GM19455 (cell line): ENCODE data around the gene SMIM1.
"Not testable (repeated sequence)": the region's sequence is repeated elsewhere in the genome, so short reads cannot be mapped to it uniquely, and the experiment has no call there.

Source experiments
- ATAC-seq: cut with Tn5 transposase; IDR thresholded peaks from one replicate; pipeline ENCODE4 v1.9.1; 2021; ENCODE audit not compliant: unreplicated experiment

SMIM1 gene

DNA sequence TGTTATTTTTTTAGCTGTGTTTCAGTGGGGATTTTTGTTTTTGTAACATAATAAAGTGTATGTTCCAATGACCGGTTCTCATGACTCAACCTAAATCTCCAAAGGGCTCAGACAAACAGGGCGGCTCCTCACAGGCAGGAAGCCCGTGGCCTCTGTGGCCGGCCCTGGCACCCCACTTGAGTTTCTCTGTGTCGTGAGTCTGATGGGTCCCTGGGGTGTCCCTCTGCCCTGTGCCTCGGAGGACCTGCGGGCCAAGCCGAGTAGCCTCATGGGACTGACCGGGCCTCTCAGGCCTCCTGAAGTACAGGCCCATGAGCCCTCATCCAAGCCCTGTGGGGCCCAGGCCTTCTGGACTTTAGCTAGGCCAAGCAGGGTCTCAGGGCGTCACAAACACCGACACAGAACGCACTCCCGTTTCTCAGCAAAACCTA, 36.4 kb upstream of the SMIM1 start:
- ATAC-seq, result no peak

DNA sequence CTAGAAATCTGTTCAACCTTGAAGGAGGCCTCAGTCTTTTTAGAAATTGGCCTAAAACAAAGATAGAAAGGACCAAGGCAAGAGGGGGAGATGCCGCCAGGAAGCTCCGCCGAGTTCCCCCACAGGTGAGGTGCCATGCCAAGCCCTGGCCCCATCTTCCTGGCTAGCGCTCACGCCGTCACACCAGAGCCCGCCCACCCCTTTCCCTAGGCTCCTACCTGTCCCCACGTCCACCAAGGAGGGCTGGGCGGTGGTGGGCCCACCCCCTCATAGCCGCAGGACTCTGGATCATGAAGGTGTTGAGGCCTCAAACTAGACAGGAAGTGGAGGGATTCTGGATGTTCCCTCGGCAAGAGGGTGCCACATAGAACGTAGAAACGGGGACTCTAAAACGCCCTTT, 35.8 kb upstream of the SMIM1 start:
- no peak for ATAC-seq

DNA sequence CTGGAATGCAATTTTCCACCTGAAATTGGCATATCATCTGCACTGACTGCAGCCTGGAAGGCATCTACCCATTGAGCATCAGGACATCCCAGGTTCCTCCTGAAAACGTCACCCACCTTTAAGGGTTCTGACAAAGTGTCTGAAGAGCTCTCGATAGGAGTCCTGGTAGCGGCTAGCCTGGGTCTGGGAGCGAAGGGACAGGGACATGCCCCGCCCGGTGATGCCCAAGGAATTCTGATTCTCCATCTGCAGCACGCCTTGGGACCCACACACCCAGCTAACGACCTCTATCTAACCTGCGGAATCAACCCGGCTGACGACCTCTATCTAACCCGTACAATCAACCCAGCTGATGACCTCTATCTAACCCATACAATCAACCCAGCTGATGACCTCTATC, 33.6 kb upstream of the SMIM1 start:
- no peak for ATAC-seq

DNA sequence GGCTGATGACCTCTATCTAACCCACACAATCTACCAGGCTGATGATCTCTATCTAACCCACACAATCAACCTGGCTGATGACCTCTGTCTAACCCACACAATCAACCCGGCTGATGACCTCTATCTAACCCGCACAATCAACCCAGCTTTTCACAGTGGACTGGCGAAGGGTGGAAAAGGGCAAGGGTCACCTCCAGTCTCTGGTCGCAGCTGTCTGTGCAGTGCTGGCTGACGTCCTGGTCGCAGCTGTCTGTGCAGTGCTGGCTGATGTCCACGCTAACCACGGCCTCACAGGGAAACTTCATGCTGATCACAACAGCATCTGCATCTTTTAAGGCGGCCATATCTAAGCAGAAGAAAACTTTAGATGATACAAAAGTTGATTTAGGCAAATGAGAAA, 32.5 kb upstream of the SMIM1 start:
- no peak for ATAC-seq

- ATAC-seq, result no peak
Measured at GRCh38 chr1:3740752-3741151, 31.8 kb upstream of the SMIM1 start.

DNA sequence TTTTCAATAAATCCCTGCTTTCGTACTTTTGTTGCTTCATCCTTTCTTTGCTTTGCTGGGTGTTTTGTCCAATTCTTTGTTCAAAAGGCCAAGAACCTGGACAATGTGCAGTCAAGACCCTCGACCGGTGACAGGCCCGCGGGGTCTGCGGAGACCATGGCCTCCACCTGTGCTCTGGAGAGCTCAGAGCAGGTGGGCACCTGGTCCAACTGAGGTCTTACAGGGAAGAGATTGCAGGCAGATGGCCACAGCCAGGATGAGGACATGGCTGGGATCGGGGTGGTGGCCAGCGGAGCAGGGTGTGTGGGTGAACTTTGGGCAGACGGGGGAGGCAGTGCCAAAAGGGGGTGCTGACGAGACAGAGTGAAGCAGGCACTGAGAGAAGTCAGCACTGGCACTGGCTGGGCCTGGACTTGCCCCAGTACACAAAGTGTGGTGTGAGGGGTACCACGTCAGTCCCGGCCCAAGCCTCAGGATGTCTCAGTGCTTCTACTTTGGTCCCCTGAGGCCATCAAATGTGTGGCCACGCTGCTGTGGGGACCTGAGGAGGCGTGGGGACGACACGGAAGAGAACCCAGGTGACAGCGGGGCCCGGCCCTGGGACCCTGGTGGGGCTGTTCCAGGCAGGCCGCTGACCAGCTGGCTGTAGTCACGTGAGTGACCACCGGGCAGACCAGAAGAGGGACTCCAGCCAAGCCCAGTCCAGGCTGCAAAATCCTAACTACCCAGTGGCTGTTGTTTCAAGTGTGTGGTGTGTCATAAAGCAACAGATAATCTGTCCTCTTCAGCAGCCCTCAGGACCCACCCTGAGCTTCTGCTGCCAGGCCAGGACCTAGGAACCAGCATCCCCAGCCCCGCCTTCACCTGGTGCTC, 30.7 kb upstream of the SMIM1 start:
- no peak for ATAC-seq

GRCh38 chr1:3742439-3743298, 29.9 kb upstream of the SMIM1 start:
- no peak for ATAC-seq

GRCh38 chr1:3743421-3743820, 29.1 kb upstream of the SMIM1 start:
- no peak for ATAC-seq

- ATAC-seq, result no peak
Measured at GRCh38 chr1:3743826-3744225, 28.7 kb upstream of the SMIM1 start.

GRCh38 chr1:3744646-3745045, 27.9 kb upstream of the SMIM1 start:
- no peak for ATAC-seq

DNA sequence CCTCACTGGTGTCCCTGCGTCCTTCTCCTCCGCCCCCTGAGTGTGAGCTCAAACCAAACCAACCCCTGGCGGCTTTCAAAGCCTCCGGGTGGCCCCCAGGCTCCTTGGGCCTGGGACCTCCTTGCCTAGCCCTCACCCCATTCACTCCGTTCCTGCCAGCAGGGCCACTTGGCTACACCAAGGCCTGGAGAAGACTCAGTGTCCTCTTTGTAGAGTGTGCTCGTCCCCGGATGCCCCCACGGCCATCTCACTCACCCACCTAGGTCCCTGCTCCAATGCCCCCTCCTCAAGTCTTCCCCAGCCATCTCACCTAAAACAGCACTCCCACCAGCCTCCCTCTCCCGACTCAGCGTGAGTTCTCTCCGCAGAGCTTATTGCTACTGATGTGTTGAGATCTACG, 27.5 kb upstream of the SMIM1 start:
- no peak for ATAC-seq

DNA sequence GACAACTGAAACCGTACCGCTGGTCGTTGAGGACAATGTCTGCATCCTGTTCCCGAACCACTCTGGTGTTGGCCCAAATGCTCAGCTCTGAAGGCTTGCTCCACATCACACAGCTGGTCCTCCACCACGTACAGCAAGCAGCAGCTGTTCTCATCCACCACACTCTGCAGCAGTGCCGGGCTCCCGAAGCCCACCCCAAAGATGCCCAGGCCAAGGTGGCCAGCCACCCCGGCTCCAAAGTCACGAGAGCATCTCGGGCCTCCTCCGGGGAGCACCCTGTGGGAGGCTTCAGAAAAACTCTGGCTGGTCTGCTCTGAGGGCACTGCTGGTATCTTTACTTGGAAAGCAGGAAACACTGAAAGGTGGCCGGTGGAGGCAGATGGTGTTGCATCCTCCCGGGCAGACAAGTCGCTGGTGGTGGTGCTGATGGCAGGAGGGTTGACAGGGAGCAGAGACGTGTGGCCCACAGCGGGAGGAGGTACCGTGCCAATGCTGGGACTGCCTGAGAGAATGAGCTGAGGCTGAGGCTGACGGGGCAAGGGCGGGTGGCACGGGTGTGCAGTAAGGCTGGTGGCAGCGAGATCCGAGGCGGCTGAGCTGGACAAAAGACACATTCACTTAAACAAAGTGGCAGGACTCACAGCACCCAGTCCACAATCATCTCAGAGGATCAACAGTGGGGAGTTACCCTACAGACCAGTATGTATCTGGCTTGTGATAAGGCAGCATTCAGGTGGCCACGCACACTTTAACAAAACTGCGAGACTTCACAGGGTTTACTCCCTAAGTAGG, 26.8 kb upstream of the SMIM1 start:
- ATAC-seq, result no peak

DNA sequence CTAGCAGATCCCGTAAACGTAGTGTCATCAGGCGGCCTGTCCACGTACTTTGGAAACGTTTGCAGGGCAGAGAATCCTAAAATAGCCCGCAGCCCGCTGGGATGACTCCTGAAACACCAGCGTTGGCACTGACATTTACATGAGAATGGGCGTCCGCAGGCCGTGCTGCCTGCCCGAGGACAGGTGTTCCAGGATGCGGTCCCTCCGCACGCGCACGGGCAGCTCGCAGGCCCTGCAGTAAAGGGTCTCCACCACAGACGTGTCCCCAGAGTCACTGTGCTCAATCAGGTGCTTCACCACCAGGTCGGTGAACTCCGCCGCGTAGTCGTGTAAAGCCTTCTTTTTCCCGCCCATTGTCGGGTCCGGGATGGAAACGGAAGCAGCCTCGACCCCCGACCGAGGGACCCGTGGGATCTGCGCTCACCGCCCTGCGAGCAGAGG, 26.1 kb upstream of the SMIM1 start:
- no peak for ATAC-seq

GRCh38 chr1:3746830-3747521, 25.6 kb upstream of the SMIM1 start:
- peak; percentile 82 for ATAC-seq

GRCh38 chr1:3747522-3747848, 25.1 kb upstream of the SMIM1 start:
- ATAC-seq, result no peak

DNA sequence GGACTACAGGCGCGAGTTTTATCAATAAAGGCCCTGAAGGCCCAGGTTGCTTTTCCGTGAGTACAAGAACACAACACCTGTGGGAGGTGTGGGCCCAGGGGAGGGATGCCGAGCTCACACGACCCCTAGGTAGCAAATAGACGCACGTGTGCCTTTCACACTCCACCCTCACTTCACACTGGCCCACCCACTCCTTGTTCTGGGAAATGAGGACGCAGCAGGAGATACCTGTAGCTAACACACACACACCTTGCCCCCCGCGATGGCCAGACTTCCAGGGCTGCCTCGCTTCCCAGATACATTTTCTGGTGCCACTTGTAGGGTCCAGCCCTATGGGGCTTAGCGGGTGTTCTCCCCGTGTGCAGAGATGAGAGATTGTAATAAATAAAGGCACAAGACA, 24.6 kb upstream of the SMIM1 start:
- ATAC-seq, result no peak

- not testable (repeated sequence) for ATAC-seq
Measured at GRCh38 chr1:3748316-3748900, 24.1 kb upstream of the SMIM1 start.

DNA sequence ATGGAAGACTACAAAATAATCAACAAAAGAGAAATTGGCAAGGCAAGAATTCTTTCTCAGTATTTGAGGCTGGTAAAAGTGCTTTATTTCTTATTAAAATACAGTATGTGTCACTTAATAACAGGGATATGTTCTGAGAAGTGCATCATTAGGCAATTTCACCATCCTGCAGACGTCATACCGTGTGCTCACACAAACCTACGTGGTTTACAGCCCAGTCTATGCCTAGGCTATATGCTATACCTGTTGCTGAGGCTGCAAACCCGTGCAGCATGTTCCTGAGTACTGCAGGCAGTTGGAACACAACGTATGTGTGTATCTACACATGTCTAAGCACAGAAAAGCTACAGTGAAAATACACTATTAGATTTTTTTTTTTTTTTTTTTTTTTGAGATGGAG, 23.0 kb upstream of the SMIM1 start:
- no peak for ATAC-seq

DNA sequence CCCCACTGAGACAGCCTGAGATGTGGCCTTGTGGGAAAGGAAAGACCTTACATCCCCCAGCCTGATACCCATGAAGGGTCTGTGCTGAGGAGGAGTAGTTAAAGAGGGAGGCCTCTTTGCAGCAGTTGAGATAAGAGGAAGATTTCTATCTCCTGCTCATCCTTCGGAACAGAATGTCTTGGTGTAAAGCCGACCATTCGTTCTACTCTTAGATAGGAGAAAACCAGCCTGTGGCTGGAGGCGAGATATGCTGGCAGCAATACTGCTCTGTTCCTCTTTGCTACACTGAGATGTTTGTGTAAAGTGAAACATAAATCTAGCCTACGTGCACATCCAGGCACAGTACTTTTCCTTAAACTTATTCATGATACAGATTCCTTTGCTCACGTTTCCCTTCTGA, 21.8 kb upstream of the SMIM1 start:
- no peak for ATAC-seq

- ATAC-seq, result no peak
Measured at GRCh38 chr1:3752400-3752945, 20.1 kb upstream of the SMIM1 start, which contains the start of gene CCDC27. Gene CCDC27 (plus strand): TSS chr1:3752450. CDS start chr1:3752482, 32 bp downstream.
